GM19467 (cell line): ENCODE measurements around the gene MIPOL1.
"Not testable (repeated sequence)": the region's sequence is repeated elsewhere in the genome, so short reads cannot be mapped to it uniquely, and the experiment has no call there.

Experiments
- ATAC-seq: cut with Tn5 transposase; IDR thresholded peaks from one replicate; pipeline ENCODE4 v1.9.1; 2021; ENCODE audit warnings: mild to moderate bottlenecking, moderate library complexity; ENCODE audit not compliant: unreplicated experiment

Gene MIPOL1

GRCh38 chr14:37447883-37448391 is 250.2 kb downstream of the MIPOL1 start:
- ATAC-seq, result no peak

- ATAC-seq, result no peak
These were observed 254.6 kb downstream of the MIPOL1 start for GRCh38 chr14:37452323-37452722.

GRCh38 chr14:37453985-37454384 is 256.2 kb downstream of the MIPOL1 start:
- no peak for ATAC-seq

GRCh38 chr14:37457334-37457733 is 259.6 kb downstream of the MIPOL1 start:
- ATAC-seq, result no peak

GRCh38 chr14:37462426-37462825 is 264.7 kb downstream of the MIPOL1 start:
- ATAC-seq, result not testable (repeated sequence)

- no peak for ATAC-seq
These were observed 266.6 kb downstream of the MIPOL1 start for GRCh38 chr14:37464192-37464858.

- ATAC-seq, result no peak
These were observed 268.4 kb downstream of the MIPOL1 start for GRCh38 chr14:37466003-37466622.

- ATAC-seq, result no peak
These were observed 268.9 kb downstream of the MIPOL1 start for GRCh38 chr14:37466623-37467088.

- ATAC-seq, result no peak
These were observed 271.9 kb downstream of the MIPOL1 start for GRCh38 chr14:37469650-37470049.

GRCh38 chr14:37470251-37470650 is 272.5 kb downstream of the MIPOL1 start:
- no peak for ATAC-seq

- no peak for ATAC-seq
These were observed 275.2 kb downstream of the MIPOL1 start for GRCh38 chr14:37472906-37473305.

GRCh38 chr14:37474191-37474590 is 276.5 kb downstream of the MIPOL1 start:
- no peak for ATAC-seq

GRCh38 chr14:37480446-37481290 is 282.9 kb downstream of the MIPOL1 start:
- ATAC-seq, result no peak

- ATAC-seq, result no peak
These were observed 284.7 kb downstream of the MIPOL1 start for GRCh38 chr14:37482428-37482827.

- ATAC-seq, result no peak
These were observed 285.9 kb downstream of the MIPOL1 start for GRCh38 chr14:37483672-37484071.

- ATAC-seq, result no peak
These were observed 292.9 kb downstream of the MIPOL1 start for GRCh38 chr14:37490607-37491006.

- no peak for ATAC-seq
These were observed 293.3 kb downstream of the MIPOL1 start for GRCh38 chr14:37491076-37491475.

- ATAC-seq, result no peak
These were observed 295.9 kb downstream of the MIPOL1 start for GRCh38 chr14:37493606-37494005.

- no peak for ATAC-seq
These were observed 299.7 kb downstream of the MIPOL1 start for GRCh38 chr14:37497422-37497821.

- ATAC-seq, result no peak
These were observed 304.1 kb downstream of the MIPOL1 start for GRCh38 chr14:37501877-37502276.

- no peak for ATAC-seq
These were observed 310.8 kb downstream of the MIPOL1 start for GRCh38 chr14:37508503-37508902.
